ENCODE data around the gene TMEM184A. TPM values are rescaled to one million over a fixed set of nuclear protein-coding genes. Genes with fewer than 3 reads are reported as not detected.

TMEM184A gene
- total and polyA plus RNA-seq, 2 of the 4 experiments (the other 2 are of a cell fraction), result 0.36 to 1.9 TPM

DNA sequence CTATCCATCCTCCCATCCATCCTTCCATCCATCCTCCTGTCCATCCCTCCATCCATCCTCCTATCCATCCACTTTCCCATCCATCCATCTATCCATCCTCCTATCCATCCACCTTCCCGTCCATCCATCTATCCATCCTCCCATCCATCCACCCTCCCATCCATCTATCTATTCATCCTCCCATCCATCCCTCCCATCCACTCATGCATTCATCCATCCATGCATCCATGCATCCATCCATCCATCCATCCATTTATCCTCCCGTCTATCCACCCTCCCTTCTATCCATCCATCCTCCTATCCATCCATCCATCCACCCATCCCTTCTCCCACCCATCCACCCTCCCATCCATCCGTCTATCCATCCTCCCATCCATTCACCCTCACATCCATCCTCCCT is 39.0 kb upstream of the TMEM184A start:
- no peak for ATAC-seq (ENCODE audit: low read depth)
- Histone ChIP-seq H3K23ac (ENCODE audit: low read depth, low read length) (no peak overlapping the region), H2BK20ac (ENCODE audit: low read depth, low read length) (no peak overlapping the region), H3K27me3 (ENCODE audit: control insufficient read depth, insufficient read depth, low read length) (peaks cover 65% of the 10 kb centered on the region), H4K5ac (ENCODE audit: low read depth, low read length) (no peak overlapping the region), H3K36me3 (ENCODE audit: control insufficient read depth, insufficient read depth, low read length) (no peaks in the 10 kb centered on the region), H3K4me2 (ENCODE audit: low read depth, low read length) (no peak overlapping the region), H3K9me3 (ENCODE audit: control insufficient read depth, insufficient read depth, low read length) (no peaks in the 10 kb centered on the region), H3K9ac (ENCODE audit: low read depth, low read length) (no peak overlapping the region), H3K4ac (ENCODE audit: low read depth, low read length) (no peak overlapping the region), H3K27ac (ENCODE audit: insufficient read depth, low read length) (no peak overlapping the region), H4K20me1 (ENCODE audit: insufficient read depth, low read length) (no peaks in the 10 kb centered on the region), H2BK5ac (ENCODE audit: low read depth, low read length, poor library complexity, severe bottlenecking) (no peak overlapping the region), H3K79me1 (ENCODE audit: low read depth in 1 of 2, low read length in 2 of 2) (no peaks in the 10 kb centered on the region), H3K14ac (replicated peaks; ENCODE audit: low read depth, low read length) (no peak overlapping the region), H2BK15ac (ENCODE audit: low read depth, low read length) (no peak overlapping the region), H2AK5ac (ENCODE audit: low read depth, low read length) (no peak overlapping the region), H3K4me3 (ENCODE audit: insufficient read depth, low read depth, low read length) (no peak overlapping the region), H2AFZ (replicated peaks; ENCODE audit: low read length, poor library complexity) (no peak overlapping the region), H3K4me1 (ENCODE audit: control insufficient read depth, insufficient read depth, low read length) (no peaks in the 10 kb centered on the region), H2AK9ac (replicated peaks; ENCODE audit: low read depth, low read length, poor library complexity) (no peak overlapping the region), H3K56ac (ENCODE audit: extremely low read depth, insufficient read depth, low read length) (no peak overlapping the region), H3K18ac (ENCODE audit: low read depth, low read length) (no peak overlapping the region), H4K8ac (ENCODE audit: low read depth in 2 of 2, low read length in 2 of 2) (no peak overlapping the region), H4K91ac (ENCODE audit: insufficient read depth, low read depth, low read length) (no peak overlapping the region), H3K9me1 (ENCODE audit: insufficient read depth, low read length) (no peaks in the 10 kb centered on the region), H2BK120ac (ENCODE audit: low read depth, low read length) (no peak overlapping the region)
- dilution Hi-C loops (cut with HindIII; ENCODE audit: low sequenced_read_pairs, unreplicated experiment) (no loop called here), intact Hi-C loops (cut with micrococcal nuclease) (no loop called here), in situ Hi-C loops (cut with MboI; ENCODE audit: low sequenced_read_pairs) (no loop called here)
- CTCF ChIA-PET, result no interaction called here
- no TSS peak for BruUV-seq (replicated peaks)
- DNase-seq, result no peak
- WGBS, 2 experiments (ENCODE audit: extremely low coverage in 2 of 2, insufficient read length in 1 of 2), result 55 to 100% methylated on average over 3 of the region's 3 CpGs
- POLR2A ChIA-PET (ENCODE audit: unreplicated experiment), result no interaction called here
- TF ChIP-seq CHD1 (IDR thresholded peaks at IDR 0.05; ENCODE audit: low read depth, low read length) (no peak), NFE2L2 (IDR thresholded peaks at IDR 0.05; ENCODE audit: low read depth, low read length) (no peak), RFX5 (IDR thresholded peaks at IDR 0.05; ENCODE audit: low read depth, low read length) (no peak), FOS (IDR thresholded peaks at IDR 0.05; ENCODE audit: low read depth, low read length) (no peak), MXI1 (IDR thresholded peaks at IDR 0.05; ENCODE audit: borderline replicate concordance, low read depth, low read length) (no peak), MAZ (IDR thresholded peaks at IDR 0.05; ENCODE audit: borderline replicate concordance, low read depth, low read length) (no peak), SMC3 (IDR thresholded peaks at IDR 0.05; ENCODE audit: low read depth, low read length) (no peak), BHLHE40 (IDR thresholded peaks at IDR 0.05; ENCODE audit: low read depth, low read length) (no peak), RAD21 (IDR thresholded peaks at IDR 0.05; ENCODE audit: low read length) (no peak), CTCF (conservative IDR thresholded peaks at IDR 0.05; ENCODE audit: low read depth, low read length) (no peak), MAFK (IDR thresholded peaks at IDR 0.05; ENCODE audit: low read depth, low read length) (no peak), CEBPB (IDR thresholded peaks at IDR 0.05; ENCODE audit: low read depth, low read length) (no peak), POLR2A (IDR thresholded peaks at IDR 0.05; ENCODE audit: low read depth, low read length) (no peak)
- TF ChIP-seq, protein P1, sequence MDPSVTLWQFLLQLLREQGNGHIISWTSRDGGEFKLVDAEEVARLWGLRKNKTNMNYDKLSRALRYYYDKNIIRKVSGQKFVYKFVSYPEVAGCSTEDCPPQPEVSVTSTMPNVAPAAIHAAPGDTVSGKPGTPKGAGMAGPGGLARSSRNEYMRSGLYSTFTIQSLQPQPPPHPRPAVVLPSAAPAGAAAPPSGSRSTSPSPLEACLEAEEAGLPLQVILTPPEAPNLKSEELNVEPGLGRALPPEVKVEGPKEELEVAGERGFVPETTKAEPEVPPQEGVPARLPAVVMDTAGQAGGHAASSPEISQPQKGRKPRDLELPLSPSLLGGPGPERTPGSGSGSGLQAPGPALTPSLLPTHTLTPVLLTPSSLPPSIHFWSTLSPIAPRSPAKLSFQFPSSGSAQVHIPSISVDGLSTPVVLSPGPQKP (IDR thresholded peaks at IDR 0.05; ENCODE audit: borderline replicate concordance, low read depth, low read length), result no peak
- TF ChIP-seq, protein P2, sequence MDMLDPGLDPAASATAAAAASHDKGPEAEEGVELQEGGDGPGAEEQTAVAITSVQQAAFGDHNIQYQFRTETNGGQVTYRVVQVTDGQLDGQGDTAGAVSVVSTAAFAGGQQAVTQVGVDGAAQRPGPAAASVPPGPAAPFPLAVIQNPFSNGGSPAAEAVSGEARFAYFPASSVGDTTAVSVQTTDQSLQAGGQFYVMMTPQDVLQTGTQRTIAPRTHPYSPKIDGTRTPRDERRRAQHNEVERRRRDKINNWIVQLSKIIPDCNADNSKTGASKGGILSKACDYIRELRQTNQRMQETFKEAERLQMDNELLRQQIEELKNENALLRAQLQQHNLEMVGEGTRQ (IDR thresholded peaks at IDR 0.05; ENCODE audit: low read depth, low read length), result no peak
